Frontal cortex (tissue), 4 donors: Measurements from ENCODE around the gene PDE9A. TPM values are rescaled to one million over a fixed set of nuclear protein-coding genes. Genes with fewer than 3 reads are reported as not detected.
"Not testable (repeated sequence)": the region's sequence is repeated elsewhere in the genome, so short reads cannot be mapped to it uniquely, and the experiment has no call there.

Experiments
- DNase-seq, 2 donors: peaks; one replicate each; pipeline ENCODE4 v3.0.0; 2012; ENCODE audit warnings: low spot score in 2 of 2
- FAIRE-seq: peaks from 2 replicates; lab custom pipeline; 2012; peaks lifted over from hg19 to GRCh38; lab: Jason Lieb, UNC
- total RNA-seq: library from RNA; depleted of rRNA; stranded (reverse); fragments of >200 nt; gene quantifications from one replicate; pipeline ENCODE4 v1.2.3, GENCODE V29; 2014
- donor health status: control.
- donor health status: control.
- donor health status: control.

Gene PDE9A
- total RNA-seq, 1 donor from 2014 or later = 13.0 TPM

DNA sequence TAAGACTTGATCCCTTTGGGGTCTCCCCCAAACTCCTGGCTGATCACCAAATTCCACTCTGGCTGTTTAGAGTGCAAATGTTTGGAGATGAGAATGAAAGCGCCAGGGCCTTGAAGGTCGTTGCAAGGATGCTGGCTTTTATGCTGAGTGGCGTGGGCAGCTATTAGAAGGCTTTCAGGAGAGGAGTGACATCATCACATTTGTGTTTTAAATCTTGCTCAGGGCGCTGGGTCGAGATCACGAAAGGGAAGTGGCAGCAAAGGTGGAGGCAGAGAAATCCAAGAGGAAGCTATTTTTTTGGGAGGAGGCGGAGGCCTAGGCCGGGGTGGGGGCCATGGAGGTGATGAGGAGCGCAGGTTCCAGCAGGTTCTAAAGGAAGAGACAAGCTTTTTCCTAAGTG, 49.3 kb downstream of the PDE9A start:
- no peak for DNase-seq
- no peak for FAIRE-seq

DNA sequence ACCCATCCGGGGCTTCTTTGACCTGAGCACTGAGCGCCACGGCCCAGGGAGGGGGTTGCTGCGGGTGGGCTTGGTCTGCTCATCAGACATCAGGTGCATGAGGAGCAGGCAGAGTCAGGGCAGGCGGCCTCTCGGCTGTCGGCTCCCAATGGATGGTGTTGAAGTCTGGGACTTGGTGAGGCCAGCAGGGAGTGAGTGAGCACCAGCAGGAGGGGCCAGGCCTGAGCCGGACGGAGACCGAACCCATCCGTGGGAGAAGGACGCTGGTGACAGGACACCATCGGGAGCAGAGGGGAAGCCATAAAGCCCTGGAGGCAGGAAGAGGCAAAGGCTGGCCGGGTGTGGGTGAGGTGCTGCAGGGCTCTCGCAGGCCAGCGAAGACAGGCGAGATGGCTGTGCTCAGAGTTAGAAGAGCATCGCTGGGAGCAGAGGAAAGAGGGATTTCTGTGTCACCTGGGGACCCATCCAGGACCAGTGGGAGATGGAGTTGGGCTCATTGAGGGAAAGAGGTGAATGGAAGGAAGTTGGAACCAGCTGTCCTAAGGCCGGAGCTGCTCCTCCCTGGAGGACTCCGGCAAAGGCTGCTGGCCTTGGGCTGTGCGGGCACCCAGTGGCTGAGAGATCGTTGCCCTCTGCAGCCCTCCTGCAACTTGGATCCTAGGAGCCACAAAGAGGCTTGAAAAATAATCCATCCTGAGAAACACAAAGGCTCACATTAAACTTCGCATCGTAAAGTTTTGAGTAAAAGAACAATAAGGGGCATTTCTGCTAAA, 49.9 kb downstream of the PDE9A start:
- DNase-seq = no peak
- FAIRE-seq = no peak

DNA sequence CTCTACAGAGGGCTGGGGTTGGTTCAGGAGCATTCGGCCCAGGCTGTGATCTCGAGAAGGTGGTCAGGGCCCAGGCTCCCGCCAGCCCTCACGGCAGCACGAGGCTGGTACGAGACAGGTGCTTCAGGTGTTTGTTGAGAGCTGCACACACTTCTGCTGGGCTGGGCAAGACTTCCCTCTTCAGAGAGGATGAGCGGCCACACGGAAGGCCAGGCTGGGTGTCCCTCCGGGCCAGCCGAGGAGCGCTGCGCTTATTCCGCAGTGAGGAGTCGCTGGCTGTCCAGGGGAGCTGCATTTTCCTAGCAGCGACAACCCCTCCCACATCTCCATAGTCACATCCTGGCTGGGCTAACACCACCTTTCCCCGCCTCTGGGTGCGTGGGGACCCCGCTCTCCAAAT, 50.5 kb downstream of the PDE9A start:
- DNase-seq (no peak), FAIRE-seq (no peak)

DNA sequence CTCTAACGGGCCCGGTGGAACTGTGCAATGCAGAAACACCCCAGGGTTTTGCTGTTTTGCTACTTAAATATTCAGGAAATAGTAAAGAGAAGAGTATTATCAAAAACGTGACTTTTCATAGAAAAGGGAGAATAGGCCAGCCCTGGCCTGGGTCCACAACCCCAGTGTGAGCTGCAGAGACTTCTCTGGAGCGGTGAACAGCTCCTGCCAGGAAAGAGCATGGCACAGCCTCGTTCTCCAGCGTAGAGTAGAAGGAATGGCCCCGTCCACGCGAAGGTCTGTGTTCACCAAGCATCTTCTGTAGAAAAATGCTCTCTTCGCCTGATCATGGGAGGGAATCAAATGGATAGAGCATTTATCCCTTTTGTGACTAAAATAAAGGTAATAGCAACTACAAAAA, 51.4 kb downstream of the PDE9A start:
- DNase-seq (no peak), FAIRE-seq (no peak)

DNA sequence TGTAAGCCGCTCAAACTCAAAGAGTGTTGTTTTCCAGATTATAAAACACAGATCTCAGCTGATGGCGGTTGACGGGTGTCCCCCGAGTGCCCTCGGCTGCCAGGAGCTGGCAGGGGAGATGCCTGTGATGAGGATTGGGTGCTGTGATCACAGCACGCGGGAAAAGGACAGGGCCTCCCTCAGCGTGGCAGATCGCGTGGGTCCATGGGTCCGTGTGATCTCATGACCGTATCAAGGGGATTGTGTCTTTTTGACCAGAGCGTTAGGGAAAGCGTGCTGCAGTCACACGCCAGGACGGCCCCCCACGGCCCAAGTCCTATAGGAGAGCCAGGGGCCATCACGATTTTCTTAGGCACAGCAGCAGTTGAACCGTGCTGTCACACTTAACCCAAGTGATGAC, 51.9 kb downstream of the PDE9A start:
- no peak for FAIRE-seq
- DNase-seq = no peak

DNA sequence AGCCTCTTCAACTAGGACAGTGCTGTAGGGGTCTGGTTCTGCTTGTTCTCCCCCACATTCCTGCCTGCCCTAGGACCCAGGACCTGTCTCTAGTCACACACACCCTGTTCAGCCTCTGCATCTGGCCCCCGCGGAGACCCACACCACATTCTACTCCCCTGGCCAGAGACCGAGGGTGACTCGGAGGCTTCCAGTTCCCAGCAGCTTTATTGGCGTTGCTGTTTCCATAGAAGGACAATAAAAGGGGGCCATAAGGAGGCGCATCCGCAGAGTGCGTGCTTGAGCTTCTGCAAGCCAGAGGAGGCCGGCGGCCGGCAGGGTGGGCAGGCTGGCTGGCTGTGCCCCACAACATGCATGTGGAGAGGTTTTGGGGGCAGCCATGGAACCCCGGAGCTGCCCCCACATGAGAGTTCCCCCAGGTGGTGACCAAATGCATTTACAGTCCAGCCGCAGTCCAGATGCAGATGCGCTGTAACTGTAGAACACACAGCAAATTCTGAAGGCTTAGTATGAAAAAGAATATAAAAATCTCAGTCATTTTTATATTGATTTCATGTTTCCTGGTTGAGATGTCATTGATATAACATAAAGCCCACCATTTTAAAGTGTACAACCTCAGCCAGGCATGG, 52.4 kb downstream of the PDE9A start:
- FAIRE-seq (no peak), DNase-seq (no peak)

DNA sequence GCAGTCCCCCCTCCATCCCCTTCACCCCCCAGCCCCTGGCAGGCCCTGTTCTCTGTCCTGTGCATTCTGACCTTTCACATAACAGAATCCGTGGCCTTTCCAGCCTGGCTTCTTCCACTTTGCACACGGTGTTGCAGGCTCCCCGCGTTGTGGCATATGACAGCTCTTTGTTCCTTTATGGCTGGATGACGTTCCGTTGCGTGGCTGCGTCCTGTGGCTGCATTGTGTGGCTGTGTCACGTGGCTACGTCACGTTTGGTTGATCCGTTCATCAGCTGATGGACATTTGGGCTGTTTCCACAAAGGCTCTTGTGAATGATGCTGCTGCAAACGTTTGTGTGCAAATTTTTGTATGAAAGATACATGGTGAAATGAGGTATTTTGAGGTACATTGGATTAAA, 53.3 kb downstream of the PDE9A start:
- DNase-seq = no peak
- FAIRE-seq = no peak

DNA sequence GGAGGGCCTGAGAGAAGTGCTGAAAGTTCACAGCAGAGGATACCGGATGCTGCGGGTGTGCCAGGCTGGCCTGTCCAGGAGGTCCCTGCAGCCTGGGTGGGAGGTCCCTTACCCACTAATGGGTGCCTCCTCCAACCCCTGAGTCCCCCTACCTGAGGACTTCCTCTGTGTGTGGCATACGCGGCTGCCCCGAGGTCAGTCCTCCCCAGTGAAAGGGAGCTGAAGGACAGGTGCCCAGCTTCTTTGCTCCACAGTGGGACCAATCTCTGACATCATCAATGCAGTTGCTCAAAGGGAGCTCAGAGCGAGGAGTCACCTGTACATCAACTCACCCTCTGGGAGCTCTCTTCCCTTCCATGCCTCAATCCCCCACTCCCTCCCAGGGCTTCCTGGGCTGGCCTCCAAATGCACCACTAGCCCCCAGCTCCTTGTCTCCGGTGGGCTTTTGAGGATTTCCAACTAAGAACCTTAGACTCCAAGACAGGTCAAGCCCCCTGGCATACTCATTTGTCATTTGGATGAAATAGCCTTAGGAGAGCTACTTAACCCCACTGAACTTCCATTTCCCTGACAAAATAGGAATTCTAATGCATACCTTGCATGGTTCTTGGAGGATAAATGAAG, 53.9 kb downstream of the PDE9A start:
- DNase-seq = no peak
- no peak for FAIRE-seq

DNA sequence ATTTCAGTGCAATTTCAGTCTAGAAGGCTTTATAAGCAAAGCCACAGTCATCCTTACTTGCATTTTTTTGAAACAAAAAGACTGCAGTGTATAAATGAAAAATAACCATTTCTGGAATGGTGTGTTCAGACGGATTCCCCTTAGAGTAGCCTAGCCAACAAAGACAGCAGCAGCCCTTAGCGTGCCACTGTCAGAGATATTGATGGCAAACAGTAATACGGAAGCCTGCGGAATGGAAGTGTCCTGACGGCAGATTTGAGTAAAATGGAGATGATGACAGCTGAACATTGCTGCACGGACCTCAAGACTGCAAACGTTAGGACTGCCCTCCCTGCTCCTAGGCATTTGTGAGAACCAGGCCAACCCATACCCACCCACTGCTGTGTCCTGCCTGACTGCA, 54.7 kb downstream of the PDE9A start:
- DNase-seq (no peak), FAIRE-seq (no peak)

DNA sequence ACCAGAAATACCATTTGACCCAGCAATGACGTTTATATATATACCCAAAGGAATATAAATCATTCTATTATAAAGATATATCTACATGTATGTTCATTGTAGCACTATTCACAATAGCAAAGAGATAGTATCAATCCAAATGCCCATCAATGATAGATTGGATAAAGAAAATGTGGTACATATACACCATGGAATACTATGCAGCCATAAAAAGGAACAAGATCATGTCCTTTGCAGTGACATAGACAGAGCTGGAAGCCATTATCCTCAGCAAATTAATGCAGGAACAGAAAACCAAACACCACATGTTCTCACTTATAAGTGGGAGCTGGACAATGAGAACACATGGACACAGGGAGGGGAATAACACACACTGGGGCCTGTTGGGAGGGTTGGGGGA, 55.5 kb downstream of the PDE9A start:
- not testable (repeated sequence) for DNase-seq, FAIRE-seq

DNA sequence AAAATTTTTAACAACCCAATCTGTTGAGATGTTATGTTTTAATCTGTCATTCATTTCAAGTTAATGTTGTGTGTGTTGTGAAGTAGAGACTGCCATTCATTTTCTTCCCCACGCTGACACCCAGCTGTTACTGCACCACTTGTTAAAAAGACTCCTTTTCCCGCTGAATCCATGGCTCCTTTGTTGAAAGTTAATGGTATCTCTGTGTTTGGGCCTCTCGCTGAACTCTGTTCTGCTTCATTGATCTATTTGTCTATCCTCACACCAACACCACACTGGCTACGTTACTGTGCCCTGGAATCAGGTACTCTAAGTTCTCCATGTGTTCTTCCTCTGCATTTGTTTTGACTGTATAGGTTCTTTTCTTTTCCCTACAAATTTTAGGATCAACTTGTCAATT, 58.2 kb downstream of the PDE9A start:
- DNase-seq = no peak
- FAIRE-seq = no peak

DNA sequence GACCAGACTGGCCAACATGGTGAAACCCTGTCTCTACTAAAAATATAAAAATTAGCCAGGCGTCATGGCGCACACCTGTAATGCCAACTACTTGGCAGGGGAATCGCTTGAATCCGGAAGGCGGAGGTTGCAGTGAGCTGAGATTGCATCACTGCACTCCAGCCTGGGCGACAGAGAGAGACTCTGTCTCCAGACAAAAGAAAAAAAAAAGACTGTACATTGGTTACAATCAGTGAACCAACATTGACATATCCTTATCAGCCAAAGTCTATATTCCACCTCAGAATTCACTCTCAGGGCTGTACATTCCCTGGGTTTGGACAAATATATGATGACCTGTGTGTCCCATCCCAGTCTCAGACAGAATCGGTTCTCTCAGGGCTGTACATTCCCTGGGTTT, 62.0 kb downstream of the PDE9A start:
- not testable (repeated sequence) for DNase-seq, FAIRE-seq

DNA sequence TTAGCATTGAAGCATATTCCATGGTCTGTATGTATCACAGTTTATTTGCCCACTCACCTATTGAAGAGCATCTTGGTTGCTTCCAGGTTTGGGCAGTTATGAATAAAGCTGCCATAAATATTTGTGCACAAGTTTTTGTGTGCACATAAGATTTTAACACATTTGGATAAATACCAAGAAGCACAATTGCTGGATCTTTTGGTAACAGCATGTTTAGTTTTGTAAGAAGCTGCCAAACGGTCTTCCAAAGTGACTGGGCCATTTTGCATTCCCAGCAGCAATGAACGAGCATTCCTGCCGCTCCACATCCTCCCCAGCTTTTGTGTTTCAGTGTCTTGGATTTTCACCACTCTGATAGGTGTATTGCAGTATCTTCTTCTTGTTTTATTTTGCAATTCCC, 62.7 kb downstream of the PDE9A start:
- FAIRE-seq = no peak
- no peak for DNase-seq

DNA sequence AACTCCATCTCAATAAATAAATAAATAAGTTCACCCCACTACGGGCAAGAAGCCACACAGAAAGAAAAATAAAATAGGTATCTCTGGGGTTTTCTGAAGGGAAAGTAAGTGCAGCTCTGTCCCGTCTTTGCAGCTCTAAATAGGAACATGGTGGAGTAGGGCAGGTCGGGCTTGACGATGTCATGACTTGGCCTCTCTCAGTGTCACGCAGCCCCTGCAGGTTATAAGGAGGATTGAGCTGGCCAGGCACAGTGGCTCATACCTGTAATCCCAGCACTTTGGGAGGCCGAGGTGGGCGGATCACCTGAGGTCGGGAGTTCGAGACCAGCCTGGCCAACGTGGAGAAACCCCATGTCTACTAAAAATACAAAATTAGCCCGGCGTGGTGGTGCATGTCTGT, 67.1 kb downstream of the PDE9A start:
- FAIRE-seq, DNase-seq: not testable (repeated sequence)

DNA sequence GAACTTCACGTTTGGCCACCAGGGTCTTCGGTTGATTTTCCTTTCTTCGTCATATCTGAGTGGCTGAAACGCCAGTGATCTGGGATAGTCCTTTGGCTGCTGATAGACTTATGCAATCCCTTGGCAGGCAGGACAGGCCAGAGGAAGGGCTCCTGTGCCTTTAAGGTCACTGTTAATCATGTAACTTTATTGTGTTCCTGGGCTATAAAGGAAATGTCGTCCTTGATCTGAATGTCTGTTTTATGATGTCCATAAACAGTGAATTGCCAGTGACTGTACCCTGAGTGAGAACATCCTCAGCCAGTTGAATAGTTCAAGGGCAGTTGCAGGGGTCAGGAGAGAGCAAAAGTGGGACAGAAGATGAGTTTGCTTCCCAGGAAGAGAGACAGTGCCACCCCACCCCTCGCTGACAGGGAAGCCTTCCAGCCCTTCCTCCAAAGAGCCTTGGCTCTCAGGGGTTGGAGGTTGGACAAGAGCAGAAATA, 68.0 kb downstream of the PDE9A start:
- FAIRE-seq (no peak), DNase-seq (no peak)

DNA sequence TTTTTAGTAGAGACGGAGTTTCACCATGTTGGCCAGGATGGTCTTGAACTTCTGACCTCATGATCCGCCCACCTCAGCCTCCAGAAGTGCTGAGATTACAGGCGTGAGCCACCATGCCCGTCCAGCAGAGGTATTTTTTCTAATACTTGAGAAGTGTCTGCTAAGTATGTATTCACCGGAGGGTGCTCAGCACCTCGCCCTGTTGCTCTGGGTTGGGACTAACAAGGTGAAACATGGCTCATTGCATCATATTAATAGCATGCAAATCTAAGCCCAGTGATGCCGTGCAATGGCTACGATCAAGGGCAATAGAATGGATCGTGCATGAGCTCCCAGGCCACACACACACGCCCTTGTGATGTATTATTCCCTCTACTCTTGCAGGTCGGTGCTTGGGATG, 68.7 kb downstream of the PDE9A start:
- FAIRE-seq (no peak), DNase-seq (no peak)

DNA sequence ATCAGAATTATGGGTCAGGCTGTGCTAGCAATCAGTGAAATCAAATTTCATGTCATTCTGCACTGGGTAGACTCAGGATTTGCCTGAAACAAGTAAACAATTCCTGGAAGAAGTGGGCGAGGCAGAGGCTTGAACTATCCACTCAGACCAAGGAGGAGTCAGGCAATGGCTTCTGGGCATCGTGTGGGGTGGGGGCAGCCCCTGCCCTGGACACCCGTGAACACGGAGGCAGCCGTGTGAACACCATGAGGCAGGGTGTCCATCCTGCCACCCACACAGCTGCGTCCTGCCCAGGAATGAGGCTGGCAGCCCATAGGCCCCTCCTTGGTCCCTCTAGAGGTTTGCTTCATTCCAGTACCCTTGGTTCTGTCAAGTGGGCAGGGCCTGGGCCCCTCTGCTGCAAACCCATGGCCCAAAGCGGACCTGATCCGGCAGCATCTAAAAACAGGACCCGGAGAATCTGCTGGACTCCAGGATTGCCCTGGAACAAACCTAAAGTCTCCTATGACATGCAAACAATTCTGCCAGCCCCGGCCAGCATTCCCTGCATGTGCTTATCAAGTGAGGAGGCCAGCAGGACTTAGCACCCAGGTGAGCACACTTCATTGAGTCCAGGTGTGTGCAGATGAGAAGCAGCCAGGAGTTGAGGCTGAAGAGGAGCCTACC, 69.5 kb downstream of the PDE9A start:
- FAIRE-seq = no peak
- DNase-seq = no peak

DNA sequence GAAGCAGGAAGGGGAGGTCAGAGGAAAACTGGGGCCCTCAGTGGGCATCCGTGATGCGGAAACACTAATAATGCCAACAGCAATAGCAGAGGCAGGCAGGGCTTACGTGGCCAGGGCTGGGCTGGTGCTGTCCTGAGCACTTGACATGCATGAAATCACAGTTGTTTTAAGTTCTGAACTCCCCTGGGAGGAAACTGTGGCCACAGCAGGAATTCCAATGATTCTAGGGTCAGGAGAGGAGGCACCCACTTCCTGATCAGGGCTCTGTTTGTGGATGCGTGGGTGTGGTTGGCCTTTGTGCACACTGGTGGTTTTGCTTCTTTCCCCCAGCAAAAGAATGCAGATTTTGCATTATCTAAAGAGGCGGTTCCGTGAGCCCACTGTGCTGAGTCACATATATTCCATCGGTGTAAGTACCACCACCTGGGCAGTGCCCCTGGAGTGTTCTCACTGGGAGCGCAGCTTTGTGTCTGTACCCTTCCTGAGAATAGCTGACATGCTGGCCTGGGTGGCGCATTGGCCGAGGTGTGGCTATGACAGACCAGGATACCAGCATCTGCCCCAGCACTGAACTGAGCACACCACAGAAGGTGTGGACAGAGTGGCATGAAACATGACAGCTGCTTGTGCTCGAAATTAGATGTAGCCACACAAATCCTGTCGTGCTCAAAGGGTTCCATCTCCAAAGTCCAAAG, 71.0 kb downstream of the PDE9A start:
- FAIRE-seq (no peak), DNase-seq (no peak)

DNA sequence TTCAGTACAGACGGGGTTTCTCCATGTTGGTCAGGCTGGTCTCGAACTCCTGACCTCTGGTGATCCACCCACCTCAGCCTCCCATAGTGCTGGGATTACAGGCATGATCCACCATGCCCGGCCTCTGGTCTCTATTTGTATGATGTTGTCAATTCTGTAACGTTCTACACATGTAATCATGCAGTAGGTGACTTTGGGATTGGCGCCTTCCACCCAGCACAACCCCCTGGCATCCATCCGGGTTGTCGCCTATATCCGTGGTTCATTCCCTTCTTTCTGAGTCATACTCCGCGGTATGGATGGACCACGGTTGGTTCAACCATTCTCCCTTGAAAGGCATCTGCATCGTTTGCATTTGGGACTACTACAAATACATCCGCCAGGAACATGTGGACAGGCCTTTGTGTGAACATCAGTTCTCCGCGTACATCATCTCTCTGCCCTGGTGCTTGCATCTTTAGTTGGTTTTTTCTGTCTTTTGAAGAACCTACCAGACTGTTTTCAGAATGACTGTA, 72.1 kb downstream of the PDE9A start:
- DNase-seq (no peak), FAIRE-seq (no peak)
